ENCODE data around the gene SLC12A4.
A peak's percentile ranks its signal among the peaks of the same experiment; 100 is the strongest.

- TF ChIP-seq CTCF (IDR thresholded peaks at IDR 0.05; ENCODE audit: insufficient read depth, low read length) = no peak
- TF ChIP-seq POLR2AphosphoS5 (IDR thresholded peaks at IDR 0.05; ENCODE audit: low read depth) = peak; percentile 65; the same call in 1 of the 2 replicates
- no peak for TF ChIP-seq SPI1 (IDR thresholded peaks at IDR 0.05; ENCODE audit: borderline replicate concordance, low read depth)
- no peak for TF ChIP-seq REST (IDR thresholded peaks at IDR 0.05; ENCODE audit: insufficient replicate concordance, low read depth)
- no peak for TF ChIP-seq GABPA (IDR thresholded peaks at IDR 0.05; ENCODE audit: low read depth)
These were observed 32.1 kb downstream of the SLC12A4 start, which contains the start of gene PSMB10 for GRCh38 chr16:67936124-67936879.

Data from HL-60 (cell line).